DMS79 treated with DMSO at 0.1 percent for 48 hours (cell line): ENCODE data around the gene FOXN3.
A peak's percentile ranks its signal among the peaks of the same experiment; 100 is the strongest.
"Not testable (repeated sequence)": the region's sequence is repeated elsewhere in the genome, so short reads cannot be mapped to it uniquely, and the experiment has no call there.

ENCODE experiments used
- DNase-seq: peaks from one replicate; lab custom pipeline; 2025; lab: John Stamatoyannopoulos, UW

Gene FOXN3

DNA sequence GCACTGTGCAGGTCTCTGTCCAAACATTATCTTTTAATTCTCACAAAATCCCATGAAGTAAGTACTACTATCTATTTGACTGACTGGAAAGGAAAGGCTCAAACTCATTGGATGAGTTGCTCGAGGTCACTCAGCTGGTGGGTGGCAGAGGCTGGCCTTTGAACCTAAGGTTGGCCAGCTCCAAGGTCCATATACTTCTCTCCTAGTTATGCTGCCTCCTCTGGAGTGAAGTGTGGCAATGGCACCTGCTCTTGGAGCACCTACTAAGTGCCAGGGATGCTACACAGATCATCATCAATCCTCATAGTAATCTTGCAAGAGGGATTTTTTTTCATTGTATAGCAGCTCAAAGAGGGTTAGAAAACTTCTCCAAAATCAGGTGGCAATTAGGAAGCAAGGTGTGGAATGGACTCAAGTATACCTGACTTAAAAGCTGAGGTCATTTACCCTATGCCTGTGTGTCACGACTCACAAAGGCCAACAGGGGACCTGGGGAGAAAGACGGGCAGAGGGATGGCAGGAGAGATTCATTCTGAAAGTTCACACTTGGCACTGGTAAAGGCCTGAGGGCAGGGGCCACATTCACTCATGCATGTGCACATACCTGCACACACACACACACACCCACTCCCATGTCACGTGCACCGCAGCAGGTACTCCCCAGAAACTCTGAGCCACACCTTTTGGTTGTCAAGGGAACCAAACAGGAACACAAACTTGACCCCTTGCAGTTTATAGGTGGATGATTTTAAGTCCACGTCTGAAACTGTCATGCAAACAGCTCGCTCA, 146.4 kb downstream of the FOXN3 start:
- no peak for DNase-seq

- DNase-seq = no peak
Measured at GRCh38 chr14:89269404-89269803, 147.6 kb downstream of the FOXN3 start.

GRCh38 chr14:89268514-89268913, 148.5 kb downstream of the FOXN3 start:
- DNase-seq = no peak

- no peak for DNase-seq
Measured at GRCh38 chr14:89267656-89268055, 149.4 kb downstream of the FOXN3 start.

DNA sequence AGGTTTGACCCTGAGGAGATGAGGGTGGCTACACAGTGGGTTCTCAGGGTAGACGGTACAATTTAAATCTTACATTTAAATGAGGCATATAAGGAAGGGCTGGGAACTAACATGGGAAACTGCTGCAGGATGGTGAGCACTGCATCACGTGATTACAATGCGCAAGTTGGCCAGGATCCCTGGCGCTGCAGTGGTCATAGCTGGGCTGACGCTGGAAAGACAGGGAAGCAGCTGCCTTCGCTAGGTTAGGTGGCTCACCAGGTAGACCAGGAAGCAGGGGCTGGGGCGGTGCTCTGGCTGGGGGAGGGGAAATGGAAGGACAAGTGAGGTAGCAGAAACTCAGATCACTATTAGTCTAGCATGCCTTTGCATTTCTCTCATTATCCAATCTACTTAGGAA, 149.9 kb downstream of the FOXN3 start:
- no peak for DNase-seq

GRCh38 chr14:89266754-89267153, 150.3 kb downstream of the FOXN3 start:
- DNase-seq = no peak

GRCh38 chr14:89265234-89265633, 151.8 kb downstream of the FOXN3 start:
- DNase-seq = no peak

GRCh38 chr14:89264196-89264800, 152.7 kb downstream of the FOXN3 start:
- DNase-seq = no peak

- DNase-seq = no peak
Measured at GRCh38 chr14:89262041-89262440, 155.0 kb downstream of the FOXN3 start.

GRCh38 chr14:89260898-89261297, 156.1 kb downstream of the FOXN3 start:
- DNase-seq = no peak

DNA sequence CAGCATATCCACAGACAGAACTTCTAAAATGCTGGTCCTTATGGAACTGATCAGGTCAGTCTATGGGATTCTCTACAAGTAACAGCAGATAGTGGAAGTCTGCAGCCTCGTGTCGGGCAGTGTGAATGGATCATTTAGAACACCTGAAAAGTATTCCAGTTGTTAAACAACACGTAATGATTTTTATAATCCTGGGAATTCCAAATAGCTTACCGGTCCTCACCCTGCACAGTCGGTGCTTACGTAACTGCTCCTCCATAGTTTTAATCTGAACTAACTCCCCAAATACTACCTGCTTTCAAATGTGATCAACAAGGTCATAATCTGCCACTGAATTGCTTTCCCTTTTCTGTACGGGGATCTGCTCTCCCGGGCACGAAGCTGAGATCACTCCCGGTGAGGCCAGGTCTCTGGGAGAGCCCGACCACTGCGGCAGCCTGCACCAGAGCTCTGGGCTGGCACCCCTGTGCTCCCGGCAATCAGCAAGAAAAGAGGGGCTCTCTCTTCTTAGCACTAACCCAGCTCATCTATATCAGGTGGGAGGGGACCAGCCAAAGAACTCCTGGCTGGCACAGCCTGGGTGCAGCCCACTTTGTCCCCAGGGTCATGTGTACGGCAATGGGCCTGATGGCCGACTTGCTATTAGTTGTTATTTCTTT, 157.0 kb downstream of the FOXN3 start:
- DNase-seq = no peak

- no peak for DNase-seq
Measured at GRCh38 chr14:89258728-89259273, 158.2 kb downstream of the FOXN3 start.

DNA sequence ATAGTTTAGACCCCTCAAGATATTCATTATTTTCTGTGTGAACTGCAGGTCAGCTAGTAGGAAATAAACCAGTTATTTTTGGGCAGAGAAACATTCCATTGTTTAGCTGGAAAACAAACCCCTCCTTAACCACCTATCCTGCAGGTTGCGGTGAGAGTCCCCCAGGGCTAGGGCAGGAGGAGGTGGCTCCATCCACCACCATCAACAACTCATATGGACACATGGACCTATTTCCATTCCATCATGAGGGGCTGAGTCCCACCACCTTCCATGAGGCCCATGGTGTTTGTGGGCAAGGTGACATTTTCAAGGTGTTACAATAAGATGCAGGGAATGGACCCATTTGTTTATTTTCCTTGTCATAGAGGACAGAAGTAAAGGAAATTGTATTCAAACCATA, 160.1 kb downstream of the FOXN3 start:
- DNase-seq = no peak

DNA sequence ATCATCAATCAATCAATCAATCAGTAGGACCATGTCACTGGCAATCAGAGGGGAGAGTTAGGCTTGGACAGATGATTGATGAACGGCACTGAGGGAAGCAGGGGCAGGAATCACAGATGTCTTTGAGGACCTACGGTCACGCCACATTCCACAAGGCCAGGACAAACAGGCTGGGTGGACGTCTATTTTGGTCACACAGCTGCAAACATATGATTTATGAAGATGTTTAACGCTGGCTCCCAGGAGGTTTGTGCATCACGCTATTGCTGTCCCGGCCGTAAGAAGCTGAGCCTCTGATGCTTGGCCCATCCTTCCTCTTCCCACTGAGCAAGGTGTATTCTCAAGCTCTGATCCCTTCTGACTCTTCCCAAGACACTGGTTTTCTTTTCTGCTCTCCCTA, 160.8 kb downstream of the FOXN3 start:
- peak; percentile 53 for DNase-seq

GRCh38 chr14:89255852-89256251, 161.2 kb downstream of the FOXN3 start:
- DNase-seq = no peak

DNA sequence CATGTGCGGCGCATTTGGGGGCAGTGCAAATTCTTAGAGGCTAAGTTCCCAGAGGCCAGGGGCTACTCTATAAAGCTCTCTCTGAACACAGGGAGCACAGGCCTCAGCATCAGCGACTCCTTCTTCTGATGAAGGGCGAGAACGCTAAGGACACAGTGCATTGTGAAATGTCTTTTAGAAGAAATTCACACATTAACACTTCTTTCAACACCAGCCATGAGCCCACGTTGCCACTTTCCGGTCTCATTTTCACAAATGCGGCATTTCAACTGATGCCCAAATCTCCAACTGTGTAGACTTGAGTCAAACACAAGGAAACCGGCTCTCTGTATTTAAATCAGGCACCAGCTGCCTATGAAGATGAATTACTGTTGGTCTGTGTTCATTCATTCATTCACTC, 162.0 kb downstream of the FOXN3 start:
- no peak for DNase-seq

- no peak for DNase-seq
Measured at GRCh38 chr14:89254166-89254909, 162.7 kb downstream of the FOXN3 start.

DNA sequence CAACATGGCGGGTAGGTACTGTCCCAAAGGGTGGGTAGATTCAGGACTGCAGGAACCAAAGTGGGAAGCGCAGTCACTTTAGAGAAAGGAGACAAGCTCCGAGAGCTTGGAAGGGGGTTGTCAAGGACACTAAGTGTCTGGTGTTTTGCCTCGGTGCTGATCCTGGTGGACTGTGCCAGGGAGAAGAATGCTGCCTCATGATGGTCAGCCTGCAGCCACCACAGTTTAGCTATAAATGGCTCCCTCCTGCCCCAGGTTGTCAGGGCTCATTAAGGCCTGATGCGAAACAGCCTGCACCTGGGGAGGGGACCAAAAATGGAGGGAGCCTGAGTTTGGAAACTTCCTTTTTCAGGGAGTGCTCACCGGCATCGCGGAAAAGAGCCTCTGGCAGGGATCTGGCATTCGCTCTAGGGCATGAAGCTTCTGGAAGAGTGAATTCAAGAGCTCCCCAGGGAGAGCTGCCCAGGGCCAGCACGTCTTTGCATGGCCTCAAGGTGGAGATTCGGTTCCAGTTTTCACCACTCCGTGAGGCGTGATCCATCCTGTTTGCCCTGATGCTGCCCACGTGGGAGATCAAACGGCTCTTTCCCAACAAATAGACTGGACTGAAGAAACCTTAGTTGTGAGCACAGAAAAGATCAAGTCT, 164.0 kb downstream of the FOXN3 start:
- DNase-seq = peak; percentile 22

- DNase-seq = no peak
Measured at GRCh38 chr14:89251061-89251460, 166.0 kb downstream of the FOXN3 start.

DNA sequence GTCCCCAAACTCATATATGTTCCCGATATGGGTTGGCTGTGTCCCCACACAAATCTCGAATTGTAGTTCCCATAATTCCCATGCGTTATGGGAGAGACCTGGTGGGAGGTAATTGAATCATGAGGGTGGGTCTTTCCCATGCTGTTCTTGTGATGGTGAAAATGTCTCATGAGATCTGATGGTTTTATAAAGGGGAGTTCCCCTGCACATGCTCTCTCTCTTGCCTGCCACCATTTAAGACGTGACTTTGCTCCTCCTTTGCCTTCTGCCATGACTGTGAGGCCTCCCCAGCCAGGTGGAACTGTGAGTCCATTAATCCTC, 166.4 kb downstream of the FOXN3 start:
- not testable (repeated sequence) for DNase-seq

GRCh38 chr14:89249972-89250654, 166.9 kb downstream of the FOXN3 start:
- no peak for DNase-seq
